Stimulated activated CD4-positive, alpha-beta T cell treated with anti-CD3 and anti-CD28 coated beads, Interleukin-1b, Interleukin-23, amount 100 ng/mL, for 4 hours (primary cell): ENCODE data around the gene ADGRD1.

Source experiments
- DNase-seq, 2 donors: peaks; one replicate each; pipeline ENCODE4 v3.0.0-alpha.2; 2020; ENCODE audit warnings: low read depth in 2 of 2

ADGRD1 gene

DNA sequence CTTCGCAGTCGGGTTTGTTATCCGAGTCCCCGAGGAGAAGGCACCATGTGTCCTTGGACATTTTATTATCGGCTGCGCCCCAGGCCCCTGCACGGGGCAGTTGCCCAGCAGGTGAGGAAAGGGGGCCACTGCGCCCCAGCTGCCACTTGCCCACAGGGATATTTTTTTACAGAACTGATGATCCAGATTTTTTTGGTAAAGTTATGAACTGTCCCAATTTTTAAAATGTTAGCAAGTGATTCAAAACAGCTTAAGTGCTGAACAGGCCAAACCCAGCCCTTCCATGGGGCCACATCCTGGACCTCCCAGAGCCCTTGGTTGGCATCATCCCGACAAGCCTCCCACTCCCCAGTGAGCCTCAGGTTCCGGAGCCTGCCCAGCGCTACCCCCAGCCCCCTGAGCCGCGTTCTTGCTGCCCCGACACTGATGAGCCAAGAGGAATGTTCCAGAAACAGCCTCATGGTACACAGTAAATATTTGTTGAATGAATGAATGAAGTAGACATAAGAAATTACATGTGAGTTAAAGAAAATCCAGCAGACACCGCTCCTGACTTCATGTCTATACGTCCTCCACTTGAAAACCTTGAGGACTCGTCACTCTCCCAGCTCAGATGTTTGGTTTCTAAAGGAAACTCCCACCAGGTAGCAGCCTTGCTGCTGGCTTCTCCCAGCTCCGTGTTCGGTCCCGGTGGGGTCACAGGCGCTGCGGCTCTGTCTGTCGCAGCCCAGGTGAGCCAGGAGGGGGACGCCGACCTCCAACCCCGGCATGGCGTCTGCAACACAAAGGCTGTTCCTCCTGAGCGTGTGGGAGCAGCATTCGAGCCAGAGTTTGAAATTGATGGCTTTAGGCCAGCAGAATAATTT, 88.5 kb downstream of the ADGRD1 start:
- DNase-seq: no peak

DNA sequence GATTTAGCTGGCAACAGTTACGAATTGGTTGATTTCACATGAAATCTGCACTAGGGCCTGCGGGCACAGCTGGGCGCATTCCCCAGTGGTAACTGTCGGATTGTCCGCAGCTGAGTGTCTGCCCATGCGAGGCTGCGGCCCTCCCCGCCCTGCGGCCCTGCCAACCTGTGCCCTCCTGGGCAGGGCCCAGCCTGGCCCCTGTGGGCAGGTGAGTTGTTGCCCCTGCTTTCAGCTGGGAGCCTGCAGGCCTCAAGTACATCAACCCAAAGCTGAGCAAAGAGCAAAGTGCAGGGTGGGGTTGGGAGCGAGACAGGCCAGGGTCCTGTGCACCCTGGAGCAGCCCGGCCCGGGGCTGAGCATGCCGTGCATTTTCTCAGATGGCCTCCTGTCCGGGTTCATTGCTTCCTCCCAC, 89.1 kb downstream of the ADGRD1 start:
- no peak for DNase-seq

DNA sequence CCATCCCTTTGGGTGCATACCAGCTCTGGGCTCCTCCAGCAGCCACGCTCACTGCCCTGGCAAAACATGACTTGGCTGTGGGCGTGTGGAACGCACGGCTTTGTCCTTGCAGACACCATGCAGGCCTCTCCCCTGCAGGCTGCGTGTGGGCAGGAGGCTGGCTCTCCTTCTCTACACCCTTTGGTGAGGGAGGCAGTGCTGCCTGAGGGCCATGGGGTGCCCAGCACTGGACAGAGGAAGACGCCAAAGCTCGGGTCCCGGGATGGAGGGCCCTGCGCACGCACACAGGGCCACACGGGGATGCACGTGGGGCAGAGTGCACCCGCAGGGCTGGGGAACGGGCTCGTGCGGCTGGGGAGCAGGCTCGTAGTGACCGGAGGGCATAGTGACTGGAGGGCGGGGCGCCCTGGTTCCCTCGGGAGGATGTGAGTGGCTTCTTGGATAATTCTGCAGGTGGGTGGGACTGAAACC, 89.7 kb downstream of the ADGRD1 start:
- no peak for DNase-seq

DNA sequence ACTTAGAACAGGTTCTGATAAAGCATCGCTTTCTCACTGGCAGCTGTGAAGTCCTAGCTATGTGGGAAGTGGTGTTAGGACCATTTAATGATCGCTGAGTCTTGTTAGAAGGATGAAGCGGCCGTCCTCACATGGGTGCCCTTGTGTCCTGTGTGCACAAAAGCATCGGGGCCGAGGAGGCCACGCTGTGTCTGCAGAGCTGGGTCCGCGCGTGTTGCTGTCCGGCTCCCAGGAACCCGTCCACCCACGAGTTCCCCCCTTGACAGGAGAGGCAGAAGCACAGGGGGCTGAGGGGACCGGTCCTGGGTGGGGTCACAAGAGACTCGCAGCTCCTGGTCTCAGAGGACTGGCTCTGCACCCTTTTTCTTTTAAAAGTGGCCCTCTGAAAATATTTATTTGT, 90.4 kb downstream of the ADGRD1 start:
- no peak for DNase-seq

DNA sequence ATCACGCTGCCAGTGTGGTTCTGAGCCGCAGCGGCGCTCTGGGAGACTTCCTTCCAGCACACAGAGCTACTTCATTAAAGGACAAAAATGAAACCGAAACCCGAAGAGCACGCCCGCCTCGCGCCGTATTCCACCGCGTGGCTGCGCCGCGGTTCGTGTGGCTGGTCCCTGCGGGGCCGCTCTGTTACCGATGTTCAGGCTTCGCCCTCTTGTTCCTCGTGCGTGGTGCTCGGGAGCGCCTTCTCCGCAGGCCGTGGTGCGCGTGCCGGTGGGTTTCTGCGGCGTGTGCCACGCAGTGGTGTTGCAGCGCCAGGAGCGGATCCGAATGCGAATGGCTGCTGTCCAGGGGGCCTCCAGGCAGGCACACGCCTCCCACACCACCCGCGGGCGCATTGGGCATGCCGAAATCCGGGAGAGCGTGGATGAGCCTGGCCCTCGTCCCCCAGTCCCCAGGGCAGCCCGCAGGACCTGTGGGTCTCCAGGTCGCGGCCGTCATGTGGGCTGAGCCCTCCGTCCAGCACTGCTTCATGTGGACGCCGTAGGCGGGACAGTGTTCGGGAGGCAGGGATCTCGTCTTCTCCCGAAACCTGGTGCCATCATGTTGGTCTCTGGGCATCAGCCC, 91.2 kb downstream of the ADGRD1 start:
- DNase-seq: no peak

DNA sequence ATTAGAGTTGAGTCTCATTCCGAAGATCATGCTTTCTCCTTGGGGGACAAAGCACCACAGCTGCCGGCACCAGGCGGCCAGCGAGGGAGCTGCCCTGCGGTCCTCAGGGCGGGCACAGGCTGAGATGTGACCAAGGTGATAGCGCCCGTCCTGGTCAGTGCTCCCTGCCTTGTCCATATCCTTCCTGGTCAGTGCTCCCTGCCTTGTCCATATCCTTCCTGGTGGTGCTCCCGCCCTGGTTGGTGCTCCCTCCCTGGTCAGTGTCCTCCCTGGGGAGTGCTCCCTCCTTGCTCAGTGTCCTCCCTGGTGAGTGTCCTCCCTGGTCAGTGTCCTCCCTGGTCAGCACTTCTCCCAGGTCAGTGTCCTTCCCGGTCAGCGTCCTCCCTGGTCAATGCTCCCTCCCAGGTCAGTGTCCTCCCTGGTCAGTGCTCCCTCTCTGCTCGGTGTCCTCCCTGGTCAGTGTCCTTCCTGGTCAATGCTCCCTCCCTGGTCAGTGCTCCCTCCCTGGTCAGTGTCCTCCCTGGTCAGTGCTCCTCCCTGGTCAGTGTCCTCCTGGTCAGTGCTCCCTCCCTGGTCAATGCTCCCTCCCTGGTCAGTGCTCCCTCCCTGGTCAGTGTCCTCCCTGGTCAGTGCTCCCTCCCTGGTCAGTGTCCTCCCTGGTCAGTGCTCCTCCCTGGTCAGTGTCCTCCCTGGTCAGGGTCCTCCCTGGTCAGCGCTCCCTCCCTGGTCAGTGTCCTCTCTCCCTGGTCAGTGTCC, 92.2 kb downstream of the ADGRD1 start:
- DNase-seq: no peak

DNA sequence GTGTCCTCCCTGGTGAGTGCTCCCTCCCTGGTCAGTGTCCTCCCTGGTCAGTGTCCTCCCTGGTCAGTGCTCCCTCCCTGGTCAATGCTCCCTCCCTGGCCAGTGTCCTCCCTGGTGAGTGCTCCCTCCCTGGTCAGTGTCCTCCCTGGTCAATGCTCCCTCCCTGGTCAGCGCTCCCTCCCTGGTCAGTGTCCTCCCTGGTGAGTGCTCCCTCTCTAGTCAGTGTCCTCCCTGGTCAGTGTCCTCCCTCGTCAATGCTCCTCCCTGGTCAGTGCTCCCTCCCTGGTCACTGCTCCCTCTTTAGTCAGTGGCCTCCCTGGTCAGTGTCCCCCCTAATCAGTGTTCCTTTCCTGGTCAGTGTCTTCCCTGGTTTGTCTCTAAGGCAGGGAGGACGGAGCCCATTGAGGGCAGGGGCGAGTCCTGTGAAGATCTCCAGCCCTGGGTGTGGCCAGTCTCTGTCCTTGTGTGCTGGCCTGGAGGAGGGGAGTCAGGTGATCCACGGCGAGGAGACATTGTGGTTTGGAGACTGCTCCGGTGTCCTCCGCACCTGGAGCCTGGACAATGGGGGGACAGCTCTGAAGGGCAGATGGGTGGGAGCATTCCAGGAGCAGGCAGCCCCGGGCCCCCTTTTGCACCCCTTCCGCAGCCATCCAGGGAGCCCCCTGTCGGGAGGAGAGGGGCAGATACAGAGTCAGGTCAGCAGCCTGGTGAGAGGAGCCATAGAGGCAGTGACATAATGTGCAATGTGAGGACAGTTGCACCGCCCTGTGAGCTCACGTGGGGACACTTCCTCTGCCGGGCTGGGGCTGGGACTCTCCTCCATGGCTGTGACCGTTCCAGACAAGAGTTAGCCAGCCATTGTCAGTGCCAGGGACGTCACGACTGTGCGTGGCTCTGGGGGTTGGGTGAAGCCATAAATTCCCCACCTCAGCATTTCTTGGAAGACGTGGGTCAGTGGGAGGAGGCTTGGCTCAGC, 93.4 kb downstream of the ADGRD1 start:
- DNase-seq: no peak

DNA sequence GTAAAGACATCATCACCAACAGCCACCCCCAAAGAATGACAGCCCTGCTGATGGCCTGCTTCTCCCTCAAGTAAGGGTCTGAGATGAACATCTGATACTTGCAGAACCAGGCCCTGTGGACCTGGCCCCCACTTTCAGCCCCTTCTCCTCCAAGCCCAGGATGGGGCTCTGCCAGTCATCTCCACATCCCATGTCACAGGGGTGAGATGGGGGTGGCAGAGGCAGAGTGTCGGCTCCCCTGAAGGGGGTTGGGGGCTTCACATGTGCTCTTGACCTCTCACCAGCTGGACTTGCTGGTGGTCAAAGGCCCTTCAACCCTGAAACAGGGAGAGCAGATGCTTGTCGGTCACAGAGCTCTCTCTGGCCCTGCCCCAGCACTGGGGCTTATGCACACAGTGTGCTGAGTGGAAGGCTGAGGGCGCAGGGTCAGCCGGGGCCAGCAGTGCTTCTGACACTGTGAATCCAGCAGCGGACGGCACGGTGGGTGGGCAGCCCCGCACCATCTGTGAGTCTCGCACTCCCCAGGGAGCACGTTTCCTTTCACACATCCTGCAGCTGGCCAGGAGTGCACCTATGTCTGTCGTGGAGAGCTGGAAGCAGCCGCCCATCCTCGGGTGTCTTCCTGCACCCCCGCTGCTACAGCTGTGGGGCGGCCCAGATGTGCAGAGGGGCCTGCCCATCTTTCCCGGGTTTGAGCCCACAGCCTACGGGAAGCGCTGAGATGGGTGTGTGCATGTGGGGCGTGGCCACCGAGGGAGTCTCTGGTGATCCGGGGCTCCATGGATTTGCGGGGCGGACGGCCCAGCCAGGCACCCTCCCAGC, 94.3 kb downstream of the ADGRD1 start:
- no peak for DNase-seq

DNA sequence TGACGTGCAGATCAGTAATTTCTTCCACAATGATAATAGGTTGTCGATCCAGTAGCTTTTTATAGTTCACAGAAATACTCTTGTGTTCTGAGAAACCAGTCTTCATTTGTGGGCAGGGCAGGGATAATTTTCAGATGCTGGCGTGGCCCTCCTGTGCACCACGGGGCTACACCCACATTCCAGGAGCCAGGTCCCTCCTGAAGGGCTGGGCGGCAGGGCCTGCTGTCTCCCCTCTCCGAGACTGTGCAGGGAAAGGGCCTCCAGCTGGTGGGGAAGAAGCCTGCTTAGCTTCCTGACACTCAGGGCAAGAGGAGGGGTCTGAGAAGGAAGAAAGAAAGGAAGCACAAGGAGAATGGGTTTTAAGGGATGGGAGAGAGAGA, 94.9 kb downstream of the ADGRD1 start:
- no peak for DNase-seq

DNA sequence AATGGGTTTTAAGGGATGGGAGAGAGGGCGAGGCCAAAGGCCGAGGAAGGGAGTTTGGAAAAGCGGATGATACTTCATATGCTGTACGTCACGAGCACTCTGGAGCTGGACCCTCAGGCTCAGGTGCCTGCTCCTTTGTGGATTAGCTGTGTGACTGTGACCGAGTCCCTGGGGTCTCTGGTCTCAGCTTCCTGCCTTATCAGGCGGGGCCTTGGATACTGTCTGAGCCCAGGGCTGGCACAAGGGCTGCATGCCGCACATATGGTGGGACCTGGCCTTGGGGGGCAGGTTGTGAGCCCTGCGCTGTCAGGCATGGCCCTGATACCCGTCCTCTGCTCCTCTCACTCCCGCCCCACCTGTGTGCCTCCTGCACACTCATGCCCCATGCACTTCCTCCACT, 95.3 kb downstream of the ADGRD1 start:
- DNase-seq: no peak

DNA sequence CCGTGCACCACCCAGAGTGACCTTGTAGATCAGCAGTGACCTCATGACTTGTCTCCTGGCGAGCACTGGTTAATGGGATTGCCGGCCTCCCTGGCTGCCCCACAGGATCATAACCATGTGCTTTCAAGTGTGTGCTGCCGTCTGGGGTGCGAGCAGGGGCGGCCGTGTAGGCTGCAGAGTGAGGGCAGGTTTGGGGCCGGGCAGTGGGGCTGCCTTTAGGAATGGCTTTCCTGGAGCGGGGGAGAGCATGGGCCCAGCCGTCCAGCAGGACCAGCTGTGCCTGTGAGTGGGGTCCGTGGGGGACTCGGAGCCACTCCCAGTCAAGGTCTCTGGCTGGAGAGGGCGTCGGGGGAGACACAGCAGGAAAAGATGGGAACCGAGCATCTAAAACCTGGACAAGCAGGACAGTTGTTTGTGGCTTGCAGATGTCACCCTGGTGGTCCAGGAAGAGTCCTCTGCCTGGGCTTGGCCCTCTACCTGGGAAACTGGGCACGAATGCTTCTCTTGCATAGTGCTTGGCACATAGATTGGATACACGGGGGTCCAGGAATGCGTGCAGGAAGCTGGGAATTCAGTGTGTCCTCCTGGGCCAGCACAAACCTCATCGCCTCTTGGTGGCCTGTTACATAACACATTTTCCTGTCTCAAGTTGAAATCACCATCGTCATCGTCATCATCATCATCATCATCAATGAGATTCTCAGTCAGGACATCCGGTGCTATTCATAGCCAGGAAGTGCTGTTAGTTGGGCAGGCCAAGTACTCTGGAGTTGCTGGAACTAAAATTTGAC, 96.0 kb downstream of the ADGRD1 start:
- no peak for DNase-seq

DNA sequence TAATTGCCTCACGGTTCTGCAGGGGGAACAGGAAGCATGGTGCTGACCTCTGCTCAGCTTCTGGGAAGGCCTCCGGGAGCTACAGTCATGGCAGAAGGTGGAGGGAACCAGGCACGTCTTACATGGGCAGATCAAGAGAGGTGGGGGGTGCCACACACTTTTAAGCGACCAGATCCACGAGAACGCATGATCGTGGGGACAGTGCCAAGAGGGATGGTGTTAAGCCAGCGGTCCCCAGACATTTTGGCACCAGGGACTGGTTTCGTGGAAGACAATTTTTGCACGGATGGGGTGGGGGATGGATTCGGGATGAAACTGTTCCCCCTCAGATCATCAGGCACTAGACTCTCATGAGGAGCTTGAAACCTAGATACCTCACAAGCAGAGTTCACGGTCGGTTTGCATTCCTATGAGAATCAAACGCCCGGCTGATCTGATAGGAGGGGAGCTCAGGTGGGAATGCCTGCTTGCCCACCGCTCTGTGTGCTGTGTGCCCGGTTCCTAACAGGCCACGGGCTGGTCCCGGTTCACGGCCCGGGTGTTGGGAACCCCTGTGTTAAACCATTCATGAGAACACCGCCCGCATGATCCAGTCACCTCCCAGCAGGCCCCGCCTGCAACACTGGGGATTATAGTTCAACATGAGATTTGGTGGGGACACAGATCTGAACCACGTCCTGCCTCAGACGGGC, 96.9 kb downstream of the ADGRD1 start:
- DNase-seq: no peak

DNA sequence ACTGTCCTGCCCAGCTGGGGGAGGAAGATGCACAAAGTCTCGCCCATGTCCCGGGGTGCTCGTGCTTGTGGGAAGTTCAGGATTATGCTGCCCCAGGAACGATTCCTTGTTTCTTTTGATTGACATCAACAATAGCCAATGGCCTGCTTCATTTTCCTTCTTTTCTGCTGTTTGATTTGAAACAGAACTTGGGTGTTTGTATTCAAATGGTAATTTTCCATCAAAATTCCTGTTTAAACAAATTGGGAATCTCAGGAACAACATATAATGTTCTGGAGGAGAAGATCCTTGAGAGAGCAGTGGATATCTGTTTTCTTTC, 97.4 kb downstream of the ADGRD1 start:
- no peak for DNase-seq

DNA sequence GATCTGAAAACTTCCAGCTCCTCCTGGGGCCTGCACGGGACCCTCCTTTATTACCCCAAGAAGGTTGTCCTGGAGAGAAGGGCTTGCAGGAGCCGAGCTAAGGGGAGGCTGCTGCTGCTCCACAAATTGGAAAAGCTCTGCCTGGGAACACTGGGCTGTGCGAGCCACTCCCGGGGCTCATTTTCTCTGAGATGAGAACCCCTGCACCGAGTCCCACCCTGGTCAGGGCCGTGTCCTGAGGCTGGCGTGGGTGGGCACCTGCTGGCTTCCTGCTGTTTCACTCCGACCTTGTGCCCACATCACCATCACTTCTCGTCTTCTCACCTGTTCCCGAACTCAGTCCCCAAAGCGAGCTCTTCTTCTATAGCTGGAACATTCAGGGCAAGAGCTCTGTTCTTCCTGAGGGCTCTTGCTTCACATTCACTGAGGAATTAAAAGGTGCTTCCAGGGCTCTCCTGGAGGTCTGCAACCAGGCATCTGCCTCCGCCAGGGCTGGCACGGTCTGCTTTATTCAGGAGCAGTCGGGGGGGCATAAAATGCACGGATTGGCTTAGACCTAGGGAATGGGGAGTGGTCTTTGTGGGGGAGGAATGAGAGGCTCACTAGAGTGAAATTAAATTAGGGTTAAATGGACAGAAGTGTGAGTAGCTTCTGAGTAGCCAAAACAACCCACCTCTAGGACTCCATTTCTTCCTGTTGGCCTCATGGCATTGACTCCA, 98.5 kb downstream of the ADGRD1 start:
- DNase-seq: no peak

DNA sequence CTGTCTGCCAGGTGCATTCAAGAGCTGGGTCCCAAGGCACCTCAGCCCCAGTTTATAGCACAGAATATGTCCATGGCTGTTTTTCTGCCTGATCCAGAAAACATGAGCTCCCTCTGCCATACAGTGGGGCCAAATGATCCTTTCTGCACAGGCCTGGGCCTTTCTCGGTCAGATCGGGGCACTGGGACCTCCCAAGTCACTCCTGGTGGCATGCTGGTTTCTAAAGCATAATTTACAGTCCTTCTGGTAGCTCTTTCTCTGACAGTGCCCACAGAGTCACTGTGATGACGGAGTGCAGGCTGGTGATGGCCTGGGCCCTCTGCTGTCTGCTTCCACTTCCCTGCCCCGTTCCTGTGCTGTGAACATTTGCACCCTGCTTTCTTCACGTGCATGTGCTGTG, 99.2 kb downstream of the ADGRD1 start:
- DNase-seq: no peak

DNA sequence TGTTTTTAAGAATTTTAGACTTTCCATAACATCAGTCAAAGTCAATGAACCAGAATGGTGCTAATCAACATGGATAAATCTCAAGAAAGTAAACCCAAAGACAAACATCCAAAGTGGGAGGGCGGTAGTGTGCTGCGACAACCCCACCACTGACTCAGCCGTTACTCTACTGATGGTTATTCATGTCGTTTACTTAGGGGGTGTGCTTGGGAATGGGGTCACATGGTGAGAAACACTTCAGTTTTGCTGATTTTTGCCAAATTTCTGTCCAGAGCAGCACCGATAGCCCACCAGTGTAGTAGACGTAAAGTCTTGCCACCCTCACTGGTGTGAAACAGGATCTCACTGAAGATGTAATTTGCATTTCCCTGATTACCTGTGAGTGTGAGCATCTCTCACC, 99.9 kb downstream of the ADGRD1 start:
- no peak for DNase-seq

DNA sequence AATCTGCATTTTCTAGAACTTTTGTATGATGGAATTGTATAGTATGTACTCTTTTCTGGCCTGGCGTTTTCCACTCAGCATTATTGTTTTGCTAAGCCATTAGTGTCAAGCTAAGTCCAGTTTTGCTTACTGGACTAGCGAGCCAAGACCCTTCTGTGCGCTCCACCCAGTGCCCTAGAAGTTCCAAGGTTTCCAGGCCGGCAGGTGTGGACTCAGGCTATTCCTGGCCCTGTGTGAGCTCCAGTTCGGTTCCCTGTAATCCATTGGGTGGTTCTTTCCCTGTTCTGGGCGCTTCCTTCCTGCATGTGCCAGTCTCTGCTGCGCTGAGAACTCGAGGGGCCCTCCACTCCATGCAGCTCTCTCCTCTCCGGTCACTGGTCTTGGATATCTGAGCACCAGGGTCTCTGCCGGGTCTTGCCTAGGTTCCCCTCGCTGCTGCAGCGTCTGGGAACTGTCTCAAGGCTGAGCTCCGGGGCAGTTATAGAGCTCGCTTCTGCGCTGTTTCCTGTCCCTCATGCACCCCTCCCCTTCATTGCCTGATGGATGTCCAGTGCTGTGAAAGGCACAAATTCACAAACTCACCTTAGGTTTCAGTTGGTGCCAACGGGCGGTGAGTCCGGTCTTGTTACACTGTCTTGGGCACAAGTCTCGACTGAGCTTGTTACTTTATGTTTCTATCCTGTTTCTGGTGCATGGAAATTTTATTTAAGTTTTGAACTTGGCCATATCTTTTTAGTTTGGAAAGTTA, 100.8 kb downstream of the ADGRD1 start:
- DNase-seq: no peak

DNA sequence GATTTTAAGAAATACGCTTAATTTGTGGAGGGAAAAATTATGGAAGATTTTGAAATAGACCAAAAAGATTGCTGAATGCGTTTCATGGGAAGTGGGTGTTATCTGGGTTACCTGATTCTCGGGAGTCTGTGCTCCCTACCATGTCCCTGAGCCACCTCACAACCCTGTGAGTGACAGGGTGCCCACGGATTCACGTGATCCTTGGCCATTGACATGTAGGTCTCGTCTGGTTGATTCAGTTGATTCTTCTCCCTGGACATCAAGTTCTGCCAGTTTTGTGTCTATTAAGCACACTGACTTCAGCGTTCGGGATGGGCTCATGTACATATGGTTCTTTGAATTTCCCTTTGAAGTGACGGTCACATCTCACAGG, 101.4 kb downstream of the ADGRD1 start:
- no peak for DNase-seq
